ENCODE measurements around the gene H1-8. TPM values are rescaled to one million over a fixed set of nuclear protein-coding genes. Genes with fewer than 3 reads are reported as not detected.

H1-8 gene
- total and polyA plus RNA-seq, 9 of the 15 experiments (the other 6 are each of a cell fraction or from before 2014, with no cell fraction given) = not detected

GRCh38 chr3:129591932-129592331 lies 49.0 kb downstream of the H1-8 start:
- H3K9me1 ChIP-seq (ENCODE audit: control insufficient read depth, insufficient read depth, low read length) = no peaks in the 10 kb centered on the region
- H3K36me3 ChIP-seq (ENCODE audit: control insufficient read depth, insufficient read depth, low read length) = no peaks in the 10 kb centered on the region
- H3K4me2 ChIP-seq (ENCODE audit: insufficient read depth, low read length) = no peak overlapping the region
- peaks cover 16% of the 10 kb centered on the region for H3K79me2 ChIP-seq (ENCODE audit: control insufficient read depth, insufficient read depth, low read length)
- H4K20me1 ChIP-seq (replicated peaks; ENCODE audit: control insufficient read depth, insufficient read depth, low read length) = no peaks in the 10 kb centered on the region
- no peak for DNase-seq (ENCODE audit: extremely low read depth in 1 of 4, low spot score in 3 of 4)
- ATAC-seq = no peak
- peaks cover 7 to 61% of the 10 kb centered on the region in 2 experiments; a peak in 4 of 5 replicates for H3K4me1 ChIP-seq (replicated peaks in 1 of 2; ENCODE audit: control insufficient read depth in 2 of 2, insufficient read depth in 2 of 2, low read length in 2 of 2)
- POLR2A ChIA-PET = no interaction called here
- CTCF ChIA-PET (ENCODE audit: low intra/inter-chr PET ratio) = no interaction called here
- H3K4me3 ChIP-seq = no peak overlapping the region
- intact Hi-C loops (cut with micrococcal nuclease) (no loop called here), in situ Hi-C loops (cut with MboI) (no loop called here)
- peak overlapping the region in 1 of 2 experiments; percentile 28; a peak in 1 of 4 replicates for H3K9ac ChIP-seq (ENCODE audit: insufficient read depth in 1 of 2, low read depth in 2 of 2, low read length in 2 of 2)
- no peak overlapping the region for H3K27ac ChIP-seq (ENCODE audit: extremely low read depth, low read depth, low read length)
- BruUV-seq (replicated peaks) = no TSS peak
- no peaks in the 10 kb centered on the region for H3K27me3 ChIP-seq (ENCODE audit: control insufficient read depth in 2 of 2, insufficient read depth in 2 of 2, low read length in 2 of 2)
- H3K9me3 ChIP-seq (replicated peaks; ENCODE audit: control insufficient read depth, insufficient read depth, low read depth, low read length) = no peaks in the 10 kb centered on the region
- no peak overlapping the region for H2AFZ ChIP-seq (ENCODE audit: low read depth, low read length)
- WGBS (ENCODE audit: insufficient coverage, low coverage, missing lambda C conversion rate) = 88% methylated on average over 7 of the region's 8 CpGs
- no peak for FAIRE-seq
- TF ChIP-seq ZNF282 (CRISPR knock-in tag; IDR thresholded peaks at IDR 0.05) (no peak), ARID3B (CRISPR knock-in tag; IDR thresholded peaks at IDR 0.05; ENCODE audit: borderline replicate concordance) (no peak), ZBTB1 (CRISPR knock-in tag; IDR thresholded peaks at IDR 0.05; ENCODE audit: borderline replicate concordance, low read depth) (no peak), POLR2AphosphoS2 (IDR thresholded peaks at IDR 0.05; ENCODE audit: low read length) (no peak), BCOR (IDR thresholded peaks at IDR 0.05) (no peak), ZNF12 (CRISPR knock-in tag; IDR thresholded peaks at IDR 0.05) (no peak), SIX5 (IDR thresholded peaks at IDR 0.05; ENCODE audit: borderline replicate concordance in 1 of 2, insufficient read depth in 1 of 2, low read depth in 1 of 2, low read length in 2 of 2) (no peak), MEF2A (IDR thresholded peaks at IDR 0.05; ENCODE audit: control insufficient read depth, low read depth, low read length) (no peak), MCM7 (IDR thresholded peaks at IDR 0.05) (no peak), CXXC5 (CRISPR knock-in tag; IDR thresholded peaks at IDR 0.05) (no peak), ZNF696 (CRISPR knock-in tag; conservative IDR thresholded peaks at IDR 0.05) (no peak), ZNF217 (CRISPR knock-in tag; IDR thresholded peaks at IDR 0.05) (no peak), PHB (CRISPR knock-in tag; IDR thresholded peaks at IDR 0.05) (no peak), ZC3H4 (CRISPR knock-in tag; IDR thresholded peaks at IDR 0.05; ENCODE audit: borderline replicate concordance) (no peak)
- TF ChIP-seq, protein P1, sequence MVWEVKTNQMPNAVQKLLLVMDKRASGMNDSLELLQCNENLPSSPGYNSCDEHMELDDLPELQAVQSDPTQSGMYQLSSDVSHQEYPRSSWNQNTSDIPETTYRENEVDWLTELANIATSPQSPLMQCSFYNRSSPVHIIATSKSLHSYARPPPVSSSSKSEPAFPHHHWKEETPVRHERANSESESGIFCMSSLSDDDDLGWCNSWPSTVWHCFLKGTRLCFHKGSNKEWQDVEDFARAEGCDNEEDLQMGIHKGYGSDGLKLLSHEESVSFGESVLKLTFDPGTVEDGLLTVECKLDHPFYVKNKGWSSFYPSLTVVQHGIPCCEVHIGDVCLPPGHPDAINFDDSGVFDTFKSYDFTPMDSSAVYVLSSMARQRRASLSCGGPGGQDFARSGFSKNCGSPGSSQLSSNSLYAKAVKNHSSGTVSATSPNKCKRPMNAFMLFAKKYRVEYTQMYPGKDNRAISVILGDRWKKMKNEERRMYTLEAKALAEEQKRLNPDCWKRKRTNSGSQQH (CRISPR knock-in tag; IDR thresholded peaks at IDR 0.05) = no peak
